GM12878 (cell line): ENCODE data around the gene USP26. TPM values are rescaled to one million over a fixed set of nuclear protein-coding genes. Genes with fewer than 3 reads are reported as not detected.

Source experiments
- ATAC-seq: fragments of 200-7000 bp; cut with Tn5 transposase; 3 replicates; pipeline ENCODE4 v1.9.1; 2020; ENCODE audit warnings: mild to moderate bottlenecking, moderate library complexity
- Bru-seq: library from RNA; stranded (reverse); fragments of 400-500 nt; gene quantifications from one replicate; lab custom pipeline; 2021; lab: Mats Ljungman, UMichigan
- BruChase-seq, 2 experiments: library from RNA; stranded (reverse); fragments of 400-500 nt; gene quantifications; one replicate each; lab custom pipeline; 2021; lab: Mats Ljungman, UMichigan
- BruUV-seq: library from RNA; stranded (reverse); fragments of 400-500 nt; replicated peaks from 2 replicates; lab custom pipeline; 2021; lab: Mats Ljungman, UMichigan
- CTCF ChIA-PET: fragments of 300-600 bp; sonication (Branson Sonifier 250); formaldehyde crosslinking; extraction: SDS; loops from one replicate; lab custom pipeline; 2021; ENCODE audit warnings: inconsistent platforms; lab: Yijun Ruan, JAX
- POLR2A ChIA-PET: fragments of 350-600 bp; formaldehyde crosslinking; extraction: SDS; loops from one replicate; lab custom pipeline; 2021; ENCODE audit warnings: inconsistent platforms; lab: Charles Lee
- RAD21 ChIA-PET: fragments of 300-600 bp; sonication (Branson Sonifier 250); formaldehyde crosslinking; loops from one replicate; lab custom pipeline; 2023; ENCODE audit warnings: antibody characterized with exemption; ENCODE audit not compliant: unreplicated experiment; lab: Charles Lee
- SMC1A ChIA-PET: fragments of 300-600 bp; sonication (Branson Sonifier 250); formaldehyde crosslinking; loops from one replicate; lab custom pipeline; 2023; ENCODE audit not compliant: unreplicated experiment, uncharacterized antibody; lab: Charles Lee
- DNase-seq: peaks from one replicate; pipeline ENCODE4 v3.0.0-alpha.2; 2011; ENCODE audit warnings: low read depth, low spot score
- FAIRE-seq: peaks from 3 replicates; lab custom pipeline; 2011; peaks lifted over from hg19 to GRCh38; lab: Jason Lieb, UNC
- H2AFZ ChIP-seq: 2 replicates; pipeline ENCODE4 v1.6.0; 2011; ENCODE audit warnings: low read depth, low read length, control low read depth; ENCODE audit not compliant: control insufficient read depth
- H3K27ac ChIP-seq: 2 replicates; pipeline ENCODE4 v1.5.1; 2011; ENCODE audit warnings: control low read depth; ENCODE audit not compliant: control insufficient read depth, insufficient read depth
- H3K27me3 ChIP-seq, 2 experiments: replicated peaks in 1 of 2; 2 replicates each; pipeline versions ENCODE4 v1.6.0 to v1.6.1; 2011; ENCODE audit warnings: low read length in 1 of 2; ENCODE audit not compliant: control insufficient read depth in 2 of 2, insufficient read depth in 2 of 2
- H3K36me3 ChIP-seq, 2 experiments: 2 replicates each; pipeline ENCODE4 v1.5.1; 2011; ENCODE audit warnings: low read length in 1 of 2; ENCODE audit not compliant: control insufficient read depth in 2 of 2, insufficient read depth in 2 of 2
- H3K4me1 ChIP-seq: 2 replicates; pipeline ENCODE4 v1.6.1; 2011; ENCODE audit warnings: mild to moderate bottlenecking, low read length, moderate library complexity, mixed read lengths; ENCODE audit not compliant: control insufficient read depth, insufficient read depth
- H3K4me2 ChIP-seq: 2 replicates; pipeline ENCODE4 v1.6.0; 2011; ENCODE audit warnings: control low read depth; ENCODE audit not compliant: control insufficient read depth, insufficient read depth
- H3K4me3 ChIP-seq: fragments of 200-600 bp; sonication (generic); 2 replicates; pipeline ENCODE4 v1.5.1; 2016
- H3K79me2 ChIP-seq: 2 replicates; pipeline ENCODE4 v1.6.0; 2011; ENCODE audit warnings: low read length; ENCODE audit not compliant: control insufficient read depth, insufficient read depth
- H3K9ac ChIP-seq: 2 replicates; pipeline ENCODE4 v1.8.0; 2011; ENCODE audit warnings: low read length, control low read depth, mixed read lengths; ENCODE audit not compliant: control insufficient read depth, insufficient read depth
- H3K9me3 ChIP-seq: replicated peaks from 3 replicates; pipeline ENCODE4 v1.5.1; 2011; ENCODE audit warnings: mild to moderate bottlenecking, low read length; ENCODE audit not compliant: control insufficient read depth, insufficient read depth
- H4K20me1 ChIP-seq: 2 replicates; pipeline ENCODE4 v1.6.0; 2011; ENCODE audit not compliant: control insufficient read depth, insufficient read depth
- DPF2 ChIP-seq: fragments of 450-650 bp; IDR thresholded peaks from 2 replicates; pipeline ENCODE4 v1.6.1; 2017; ENCODE audit warnings: mild to moderate bottlenecking
- HDGF ChIP-seq: fragments of 450-650 bp; IDR thresholded peaks from 2 replicates; pipeline ENCODE4 v1.6.1; 2016; ENCODE audit warnings: antibody characterized with exemption
- MYB ChIP-seq: fragments of 150-350 bp; IDR thresholded peaks from 2 replicates; pipeline ENCODE4 v1.6.1; 2014; ENCODE audit warnings: mild to moderate bottlenecking, low read depth, low read length, borderline replicate concordance
- ZNF217 ChIP-seq: fragments of 450-650 bp; IDR thresholded peaks from 2 replicates; pipeline ENCODE4 v1.6.1; 2017; ENCODE audit warnings: antibody characterized with exemption, mild to moderate bottlenecking
- ZSCAN29 ChIP-seq: fragments of 450-650 bp; IDR thresholded peaks from 2 replicates; pipeline ENCODE4 v1.6.1; 2017; ENCODE audit warnings: mild to moderate bottlenecking, moderate library complexity
- WGBS: methylation state at CpG from one replicate; pipeline ENCODE4 v1.1.6; 2016; ENCODE audit warnings: low lambda C conversion rate; ENCODE audit not compliant: insufficient replicate concordance, insufficient coverage; ENCODE audit errors: missing lambda C conversion rate; 5-methylcytosine and 5-hydroxymethylcytosine counted together
- in situ Hi-C: fragments of 300-500 bp; cut with MboI; formaldehyde crosslinking; loops from 9 replicates; pipeline ENCODE4 v1.14.3; 2018; ENCODE audit warnings: mixed read lengths
- intact Hi-C: fragments of 100-400 bp; cut with micrococcal nuclease; formaldehyde crosslinking; loops from one replicate; pipeline ENCODE4 v1.14.2; 2022; ENCODE audit not compliant: unreplicated experiment
- long read RNA-seq, 2 experiments: library from polyadenylated mRNA; unstranded; transcript quantifications; one replicate each; pipeline ENCODE4 v2.0.0, GENCODE V29; 2019 to 2020
- polyA minus RNA-seq, 3 experiments: library from RNA; depleted of rRNA, polyadenylated mRNA; stranded (reverse); fragments of >200 nt; gene quantifications; 2 replicates each; pipeline ENCODE4 v1.2.3, GENCODE V29; 2011
- polyA plus RNA-seq, 11 experiments: library from polyadenylated mRNA; depleted of rRNA in 4 of 11; unstranded in 6 of 11; stranded (reverse) in 5 of 11; fragments of >200 nt; fragmentation: Nextera tagmentation in 4 of 11; fragmentation: Illumina TruSeq in 1 of 11; extraction: Ambion mirVana in 4 of 11; extraction: Trizol in 1 of 11; gene quantifications; 1 replicate in 1 of 11; 2 replicates in 10 of 11; pipeline versions ENCODE4 v1.2.1 to v1.2.3, GENCODE V29; 2011 to 2016; ENCODE audit warnings: inconsistent platforms in 2 of 11, missing spikeins in 2 of 11, low read depth in 1 of 11
- total RNA-seq, 4 experiments: library from RNA; depleted of rRNA in 3 of 4; stranded (reverse); fragments of >200 nt in 3 of 4; fragmentation: Illumina TruSeq in 1 of 4; extraction: Trizol in 1 of 4; gene quantifications; 2 replicates each; pipeline versions ENCODE4 v1.2.1 to v1.2.3, GENCODE V29; 2013 to 2021

The USP26 gene, protein sequence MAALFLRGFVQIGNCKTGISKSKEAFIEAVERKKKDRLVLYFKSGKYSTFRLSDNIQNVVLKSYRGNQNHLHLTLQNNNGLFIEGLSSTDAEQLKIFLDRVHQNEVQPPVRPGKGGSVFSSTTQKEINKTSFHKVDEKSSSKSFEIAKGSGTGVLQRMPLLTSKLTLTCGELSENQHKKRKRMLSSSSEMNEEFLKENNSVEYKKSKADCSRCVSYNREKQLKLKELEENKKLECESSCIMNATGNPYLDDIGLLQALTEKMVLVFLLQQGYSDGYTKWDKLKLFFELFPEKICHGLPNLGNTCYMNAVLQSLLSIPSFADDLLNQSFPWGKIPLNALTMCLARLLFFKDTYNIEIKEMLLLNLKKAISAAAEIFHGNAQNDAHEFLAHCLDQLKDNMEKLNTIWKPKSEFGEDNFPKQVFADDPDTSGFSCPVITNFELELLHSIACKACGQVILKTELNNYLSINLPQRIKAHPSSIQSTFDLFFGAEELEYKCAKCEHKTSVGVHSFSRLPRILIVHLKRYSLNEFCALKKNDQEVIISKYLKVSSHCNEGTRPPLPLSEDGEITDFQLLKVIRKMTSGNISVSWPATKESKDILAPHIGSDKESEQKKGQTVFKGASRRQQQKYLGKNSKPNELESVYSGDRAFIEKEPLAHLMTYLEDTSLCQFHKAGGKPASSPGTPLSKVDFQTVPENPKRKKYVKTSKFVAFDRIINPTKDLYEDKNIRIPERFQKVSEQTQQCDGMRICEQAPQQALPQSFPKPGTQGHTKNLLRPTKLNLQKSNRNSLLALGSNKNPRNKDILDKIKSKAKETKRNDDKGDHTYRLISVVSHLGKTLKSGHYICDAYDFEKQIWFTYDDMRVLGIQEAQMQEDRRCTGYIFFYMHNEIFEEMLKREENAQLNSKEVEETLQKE
- total RNA-seq (2013; cell fraction: nucleolus; rRNA removed): not detected in 2 replicates
- not detected in 2 replicates for total RNA-seq (2014; rRNA removed)
- total RNA-seq (2014; rRNA removed; fragmentation: Illumina TruSeq; extraction: Trizol): not detected in 2 replicates
- not detected in 2 replicates for total RNA-seq (2021)
- polyA plus RNA-seq (2011; ENCODE audit: low read depth): not detected
- polyA plus RNA-seq (2011; rRNA removed): not detected in 2 replicates
- polyA plus RNA-seq (2011; cell fraction: cytosol; rRNA removed): not detected in 2 replicates
- polyA plus RNA-seq (2011; cell fraction: nucleus; rRNA removed): not detected in 2 replicates
- polyA plus RNA-seq (2012): not detected in 2 replicates
- polyA plus RNA-seq (2014; fragmentation: Illumina TruSeq; extraction: Trizol): not detected in 2 replicates
- not detected for polyA plus RNA-seq (2014; fragmentation: Nextera tagmentation; extraction: Ambion mirVana)
- not detected in 2 replicates for polyA plus RNA-seq (2014; rRNA removed)
- polyA plus RNA-seq (2016; fragmentation: Nextera tagmentation; extraction: Ambion mirVana): not detected
- not detected in 2 replicates for polyA minus RNA-seq (2011; rRNA and poly(A)+ RNA removed)
- not detected in 2 replicates for polyA minus RNA-seq (2011; cell fraction: cytosol; rRNA and poly(A)+ RNA removed)
- not detected in 2 replicates for polyA minus RNA-seq (2011; cell fraction: nucleus; rRNA and poly(A)+ RNA removed)
- not detected for Bru-seq, nascent RNA
- not detected for BruChase-seq, experiment 1, labeled RNA remaining after a 6-hour chase
- percentile 3 among the genes with signal in this experiment for BruChase-seq, experiment 2, labeled RNA remaining after a 2-hour chase
- long read RNA-seq, experiment 1: 0 reads
- long read RNA-seq, experiment 2: 0 reads

DNA sequence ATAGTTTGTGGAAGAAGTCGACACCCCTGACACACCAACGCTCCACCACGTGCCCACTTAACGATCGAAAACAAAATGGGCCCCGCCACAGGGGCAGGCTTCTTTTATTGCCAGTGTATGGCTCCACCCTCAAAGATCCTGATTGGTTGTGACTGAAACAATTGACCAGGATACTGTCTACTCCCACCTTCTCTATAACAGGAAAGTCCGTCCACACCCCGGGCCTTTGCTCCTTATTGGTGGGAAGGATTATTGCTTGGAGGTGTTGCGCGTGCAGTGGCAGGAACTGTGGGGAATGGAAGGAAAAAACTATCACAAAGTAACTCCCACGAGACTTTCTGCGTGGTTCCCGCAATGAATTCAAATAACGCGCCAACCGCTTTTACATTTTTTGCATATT, at the start of gene USP26:
TSS of gene USP26 (minus strand) at position 79 of the 400 bp plus-strand sequence. CDS start 68,889 bp downstream, outside the sequence.
- Histone ChIP-seq H3K4me3 (no peak within 1 kb of the TSS), H3K9ac (no peak within 1 kb of the TSS), H3K9me3 (no peaks in the 10 kb centered on the region), H3K27ac (no peak within 1 kb of the TSS), H3K79me2 (no peaks in the 10 kb centered on the region), H3K4me2 (no peak within 1 kb of the TSS), H4K20me1 (no peaks in the 10 kb centered on the region), H3K27me3 (no peaks in the 10 kb centered on the region), H2AFZ (no peak within 1 kb of the TSS), H3K36me3 (no peaks in the 10 kb centered on the region), H3K4me1 (no peaks in the 10 kb centered on the region)
- no TSS peak for BruUV-seq
- in situ Hi-C loops: no loop called here
- ATAC-seq: no peak
- no peak for DNase-seq
- WGBS: 90% methylated on average over 16 of the region's 16 CpGs
- intact Hi-C loops: no loop called here
- RAD21 ChIA-PET: no interaction called here
- CTCF ChIA-PET: no interaction called here
- no peak for FAIRE-seq
- no peak for TF ChIP-seq ZNF217
- TF ChIP-seq DPF2: no peak
- TF ChIP-seq MYB: no peak
- no peak for TF ChIP-seq HDGF
- no peak for TF ChIP-seq ZSCAN29
- POLR2A ChIA-PET: no interaction called here
- SMC1A ChIA-PET: no interaction called here
